Loucy (cell line): ENCODE data around the gene NUTM2B.
"Not testable (repeated sequence)": the region's sequence is repeated elsewhere in the genome, so short reads cannot be mapped to it uniquely, and the experiment has no call there.

Experiments
- CTCF ChIP-seq: fragments of 200-600 bp; sonication (generic); conservative IDR thresholded peaks from 2 replicates; pipeline ENCODE4 v1.5.1; 2014; ENCODE audit warnings: mild to moderate bottlenecking, antibody characterized with exemption, low read length
- EZH2phosphoT487 ChIP-seq: fragments of 200-600 bp; IDR thresholded peaks from 2 replicates; pipeline ENCODE4 v1.6.1; 2018; ENCODE audit warnings: antibody characterized with exemption, mild to moderate bottlenecking, moderate library complexity, borderline replicate concordance

- not testable (repeated sequence) for TF ChIP-seq CTCF, EZH2phosphoT487
Observed at GRCh38 chr10:79683026-79683883, 19.8 kb upstream of the NUTM2B start.
